Testis (tissue), 3 donors: ENCODE results near the gene PSTK. TPM values are rescaled to one million over a fixed set of nuclear protein-coding genes. Genes with fewer than 3 reads are reported as not detected.

Source experiments
- DNase-seq: peaks from one replicate; pipeline ENCODE4 v3.0.0-alpha.2; 2019
- H3K27ac ChIP-seq, 2 donors: fragments of 200-600 bp; sonication (generic); one replicate each; pipeline ENCODE4 v1.5.1; 2019
- H3K27me3 ChIP-seq: fragments of 200-600 bp; sonication (generic); one replicate; pipeline ENCODE4 v1.5.1; 2019
- H3K36me3 ChIP-seq: fragments of 200-600 bp; sonication (generic); one replicate; pipeline ENCODE4 v1.5.1; 2017; ENCODE audit warnings: low read depth; ENCODE audit errors: missing control alignments
- H3K4me1 ChIP-seq: fragments of 200-600 bp; sonication (generic); one replicate; pipeline ENCODE4 v1.5.1; 2019
- H3K4me3 ChIP-seq, 2 donors: fragments of 200-600 bp; sonication (generic); one replicate each; pipeline ENCODE4 v1.5.1; 2017 to 2019
- H3K9me3 ChIP-seq: fragments of 200-600 bp; sonication (generic); one replicate; pipeline ENCODE4 v1.5.1; 2017
- CTCF ChIP-seq, 3 experiments: fragments of 450-650 bp in 2 of 3; fragments of 200-600 bp in 1 of 3; sonication (generic) in 1 of 3; IDR thresholded peaks; one replicate each; pipeline ENCODE4 v1.5.1; 2016 to 2019; ENCODE audit warnings: antibody characterized with exemption in 3 of 3, mild to moderate bottlenecking in 2 of 3, moderate library complexity in 1 of 3
- POLR2A ChIP-seq: fragments of 450-650 bp; IDR thresholded peaks from one replicate; pipeline ENCODE4 v1.6.1; 2017; ENCODE audit warnings: antibody characterized with exemption, mild to moderate bottlenecking, moderate library complexity
- WGBS, 2 donors: methylation state at CpG; one replicate each; pipeline ENCODE4 v1.1.5; 2018; 5-methylcytosine and 5-hydroxymethylcytosine counted together
- intact Hi-C: fragments of 100-400 bp; cut with DNase I; formaldehyde crosslinking; loops from one replicate; pipeline ENCODE4 v1.15.1; 2023; ENCODE audit warnings: low total_unique reads
- polyA plus RNA-seq: library from polyadenylated mRNA; stranded (reverse); fragments of 350-450 nt; fragmentation: Illumina TruSeq; extraction: RNeasy Lipid Tissue Mini Kit (QIAGEN cat#74804); gene quantifications from one replicate; pipeline ENCODE4 v1.2.3, GENCODE V29; 2014; ENCODE audit warnings: low read depth, low replicate concordance; ENCODE audit not compliant: insufficient read depth
- total RNA-seq, 2 donors: library from RNA; depleted of rRNA; stranded (reverse); fragments of >200 nt; gene quantifications; one replicate each; pipeline ENCODE4 v1.2.3, GENCODE V29; 2016

The PSTK gene
- total and polyA plus RNA-seq, 3 donors from 2014 or later: 12.1 to 19.1 (median 15.7) TPM

- intact Hi-C loops: no loop called here
- H3K36me3 ChIP-seq: no peaks in the 10 kb centered on the region
- H3K9me3 ChIP-seq: no peaks in the 10 kb centered on the region
- 74 to 85% methylated on average over 6 of the region's 6 CpGs for WGBS, 2 donors
- TF ChIP-seq POLR2A: no peak
- no peak for TF ChIP-seq CTCF (IDR thresholded peaks at IDR 0.05)
- H3K27me3 ChIP-seq: no peaks in the 10 kb centered on the region
- no peaks in the 10 kb centered on the region for H3K4me1 ChIP-seq
- H3K4me3 ChIP-seq: no peak overlapping the region
- peak overlapping the region in 1 of 2 donors; percentile 4 for H3K27ac ChIP-seq
- DNase-seq: no peak
Observed at GRCh38 chr10:122998360-122998917, 18.2 kb downstream of the PSTK start.

GRCh38 chr10:122998934-122999333, 18.7 kb downstream of the PSTK start:
- Histone ChIP-seq H3K27ac (no peak overlapping the region), H3K4me3 (no peak overlapping the region), H3K36me3 (no peaks in the 10 kb centered on the region), H3K4me1 (no peaks in the 10 kb centered on the region), H3K9me3 (no peaks in the 10 kb centered on the region), H3K27me3 (no peaks in the 10 kb centered on the region)
- intact Hi-C loops: no loop called here
- TF ChIP-seq CTCF (IDR thresholded peaks at IDR 0.05) (no peak), POLR2A (no peak)
- 84 to 85% methylated on average over 3 of the region's 3 CpGs for WGBS, 2 donors
- no peak for DNase-seq

- no peak overlapping the region for H3K27ac ChIP-seq
- DNase-seq: no peak
- no peaks in the 10 kb centered on the region for H3K27me3 ChIP-seq
- intact Hi-C loops: no loop called here
- H3K4me1 ChIP-seq: no peaks in the 10 kb centered on the region
- WGBS, 2 donors: 79 to 85% methylated on average over 3 of the region's 3 CpGs
- TF ChIP-seq POLR2A: no peak
- no peak for TF ChIP-seq CTCF (IDR thresholded peaks at IDR 0.05)
- no peak overlapping the region for H3K4me3 ChIP-seq
- no peaks in the 10 kb centered on the region for H3K36me3 ChIP-seq
- no peaks in the 10 kb centered on the region for H3K9me3 ChIP-seq
Observed at GRCh38 chr10:122999347-122999746, 19.1 kb downstream of the PSTK start.

GRCh38 chr10:123000155-123000554, 20.0 kb downstream of the PSTK start:
- Histone ChIP-seq H3K9me3 (no peaks in the 10 kb centered on the region), H3K4me1 (no peaks in the 10 kb centered on the region), H3K4me3 (no peak overlapping the region), H3K27me3 (no peaks in the 10 kb centered on the region), H3K36me3 (no peaks in the 10 kb centered on the region), H3K27ac (no peak overlapping the region)
- 81 to 83% methylated on average over 3 of the region's 3 CpGs for WGBS, 2 donors
- TF ChIP-seq CTCF (IDR thresholded peaks at IDR 0.05) (no peak), POLR2A (no peak)
- no peak for DNase-seq
- intact Hi-C loops: no loop called here

- Histone ChIP-seq H3K9me3 (no peaks in the 10 kb centered on the region), H3K4me3 (no peak overlapping the region), H3K27ac (no peak overlapping the region), H3K36me3 (no peaks in the 10 kb centered on the region), H3K4me1 (no peaks in the 10 kb centered on the region), H3K27me3 (no peaks in the 10 kb centered on the region)
- TF ChIP-seq POLR2A: no peak
- no peak for TF ChIP-seq CTCF (IDR thresholded peaks at IDR 0.05)
- WGBS, 2 donors: 84 to 88% methylated on average over 2 of the region's 2 CpGs
- intact Hi-C loops: no loop called here
- DNase-seq: no peak
Observed at GRCh38 chr10:123001370-123001769, 21.2 kb downstream of the PSTK start.
